Activated effector memory CD4-positive, alpha-beta T cell treated with anti-CD3 and anti-CD28 coated beads, Interleukin-2, amount 50 U/mL, for 16 hours (primary cell): ENCODE measurements around the gene PTGDR2.

ENCODE experiments used
- DNase-seq: peaks from one replicate; pipeline ENCODE4 v3.0.0-alpha.2; 2020

The PTGDR2 gene

GRCh38 chr11:60874421-60875365, 18.9 kb upstream of the PTGDR2 start:
- no peak for DNase-seq

- DNase-seq = no peak
These were observed 17.8 kb upstream of the PTGDR2 start for GRCh38 chr11:60873533-60873932.

- no peak for DNase-seq
These were observed 17.3 kb upstream of the PTGDR2 start for GRCh38 chr11:60872961-60873524.

- DNase-seq = no peak
These were observed 16.6 kb upstream of the PTGDR2 start for GRCh38 chr11:60872124-60872960.

- no peak for DNase-seq
These were observed 15.8 kb upstream of the PTGDR2 start for GRCh38 chr11:60871378-60872061.

GRCh38 chr11:60870733-60871377, 15.1 kb upstream of the PTGDR2 start:
- no peak for DNase-seq

GRCh38 chr11:60870276-60870675, 14.5 kb upstream of the PTGDR2 start:
- no peak for DNase-seq

GRCh38 chr11:60869451-60869825, 13.7 kb upstream of the PTGDR2 start:
- no peak for DNase-seq

- no peak for DNase-seq
These were observed 13.1 kb upstream of the PTGDR2 start for GRCh38 chr11:60868682-60869450.

- DNase-seq = peak; percentile 1
These were observed 12.3 kb upstream of the PTGDR2 start for GRCh38 chr11:60867871-60868681.

GRCh38 chr11:60866911-60867870, 11.4 kb upstream of the PTGDR2 start, which contains the start of gene ZP1:
Gene ZP1 (plus strand): TSS chr11:60867542. CDS start chr11:60867562, 20 bp downstream.
- peak; percentile 56 for DNase-seq

- DNase-seq = peak; percentile 48
These were observed 9.2 kb upstream of the PTGDR2 start for GRCh38 chr11:60864856-60865513.

- peak; percentile 30 for DNase-seq
These were observed 8.1 kb upstream of the PTGDR2 start for GRCh38 chr11:60863550-60864521.

- DNase-seq = peak; percentile 10
These were observed 6.4 kb upstream of the PTGDR2 start for GRCh38 chr11:60862171-60862570.

- DNase-seq = peak; percentile 25
These were observed 5.2 kb upstream of the PTGDR2 start for GRCh38 chr11:60860943-60861342.

GRCh38 chr11:60859616-60860250, 4.0 kb upstream of the PTGDR2 start:
- peak; percentile 30 for DNase-seq
